Endometrial microvascular endothelial cells (primary cell): ENCODE measurements around the gene THBS1. TPM values are rescaled to one million over a fixed set of nuclear protein-coding genes. Genes with fewer than 3 reads are reported as not detected.

ENCODE experiments used
- in situ Hi-C: cut with HindIII; loops from 2 replicates; pipeline ENCODE4 v1.10.0; 2017; ENCODE audit warnings: low sequenced_read_pairs, low pct_unique_long_range_greater_than_20kb; ENCODE audit errors: inconsistent ontology term
- total RNA-seq: library from RNA; depleted of rRNA; stranded (reverse); fragments of >200 nt; gene quantifications from one replicate; pipeline ENCODE4 v1.2.3, GENCODE V29; 2015; ENCODE audit errors: inconsistent ontology term

Gene THBS1
- total RNA-seq, 1 donor from 2014 or later = 2,265 TPM

GRCh38 chr15:39645138-39645975, 64.5 kb downstream of the THBS1 start:
- in situ Hi-C loops = no loop called here

GRCh38 chr15:39645976-39646257, 65.0 kb downstream of the THBS1 start:
- in situ Hi-C loops = no loop called here

- in situ Hi-C loops = no loop called here
Observed at GRCh38 chr15:39646425-39646824, 65.5 kb downstream of the THBS1 start.

Other genes with a start within 250 kb of the THBS1 start
- gene FSIP1, start 201.8 kb downstream of the THBS1 start, total RNA-seq = 0.09 TPM